SK-N-SH treated with all-trans-retinoic acid at 6 μM for 48 hours (cell line): Measurements from ENCODE around the gene TNS2.

Experiments
- ATAC-seq: fragments of 200-7000 bp; cut with Tn5 transposase; 3 replicates; pipeline ENCODE4 v1.9.1; 2020; ENCODE audit warnings: mild to moderate bottlenecking, moderate library complexity
- ARNTL ChIP-seq: fragments of 450-650 bp; formaldehyde crosslinking; IDR thresholded peaks from 2 replicates; pipeline ENCODE4 v1.5.0; 2020; ENCODE audit warnings: low read depth, mild to moderate bottlenecking, moderate library complexity, borderline replicate concordance
- BACH2 ChIP-seq: fragments of 250-450 bp; sonication (Bioruptor Pico); IDR thresholded peaks from 2 replicates; pipeline ENCODE4 v1.9.0; 2021; ENCODE audit warnings: mild to moderate bottlenecking, borderline replicate concordance
- CSDC2 ChIP-seq: fragments of 250-450 bp; sonication (Bioruptor Pico); IDR thresholded peaks from 2 replicates; pipeline ENCODE4 v1.5.0; 2020; ENCODE audit warnings: mild to moderate bottlenecking, moderate library complexity
- ESRRG ChIP-seq: fragments of 250-450 bp; sonication (Bioruptor Pico); IDR thresholded peaks from 2 replicates; pipeline ENCODE4 v1.6.1; 2021; ENCODE audit warnings: mild to moderate bottlenecking
- OSR1 ChIP-seq: fragments of 250-450 bp; sonication (Bioruptor Pico); IDR thresholded peaks from 2 replicates; pipeline ENCODE4 v1.8.0; 2022; ENCODE audit warnings: moderate library complexity, mild to moderate bottlenecking, inconsistent platforms
- PPARA ChIP-seq: fragments of 250-450 bp; sonication (Bioruptor Pico); IDR thresholded peaks from 2 replicates; pipeline ENCODE4 v1.5.0; 2020; ENCODE audit warnings: mild to moderate bottlenecking, borderline replicate concordance
- RARB ChIP-seq: fragments of 250-450 bp; sonication (Bioruptor Pico); IDR thresholded peaks from 2 replicates; pipeline ENCODE4 v1.8.0; 2021; ENCODE audit warnings: mild to moderate bottlenecking, moderate library complexity
- SNAI2 ChIP-seq: fragments of 250-450 bp; sonication (Bioruptor Pico); IDR thresholded peaks from 2 replicates; pipeline ENCODE4 v1.5.0; 2020; ENCODE audit warnings: mild to moderate bottlenecking, moderate library complexity
- TCF4 ChIP-seq: fragments of 250-450 bp; sonication (Bioruptor Pico); IDR thresholded peaks from 2 replicates; pipeline ENCODE4 v1.8.0; 2021; ENCODE audit warnings: mild to moderate bottlenecking, moderate library complexity, borderline replicate concordance
- TOX ChIP-seq: fragments of 250-450 bp; sonication (Bioruptor Pico); IDR thresholded peaks from 2 replicates; pipeline ENCODE4 v1.8.0; 2021; ENCODE audit warnings: mild to moderate bottlenecking, moderate library complexity, borderline replicate concordance
- ZC3H10 ChIP-seq: fragments of 250-450 bp; sonication (Bioruptor Pico); IDR thresholded peaks from 2 replicates; pipeline ENCODE4 v1.5.1; 2021; ENCODE audit warnings: mild to moderate bottlenecking, moderate library complexity
- ZFP3 ChIP-seq: fragments of 250-450 bp; sonication (Bioruptor Pico); IDR thresholded peaks from 2 replicates; pipeline ENCODE4 v1.5.0; 2020; ENCODE audit warnings: mild to moderate bottlenecking, moderate library complexity
- ZNF70 ChIP-seq: fragments of 450-650 bp; formaldehyde crosslinking; IDR thresholded peaks from 2 replicates; pipeline ENCODE4 v1.5.0; 2020; ENCODE audit warnings: mild to moderate bottlenecking, moderate library complexity
- ZNF8 ChIP-seq: fragments of 450-650 bp; formaldehyde crosslinking; IDR thresholded peaks from 2 replicates; pipeline ENCODE4 v1.5.0; 2020; ENCODE audit warnings: mild to moderate bottlenecking, moderate library complexity
- TF ChIP-seq, protein P1 (sequence below): fragments of 250-450 bp; sonication (Bioruptor Pico); IDR thresholded peaks from 2 replicates; pipeline ENCODE4 v1.8.0; 2021; ENCODE audit warnings: low read depth, mild to moderate bottlenecking, moderate library complexity, borderline replicate concordance
- TF ChIP-seq, protein P2 (sequence below): fragments of 250-450 bp; sonication (Bioruptor Pico); IDR thresholded peaks from 2 replicates; pipeline ENCODE4 v1.5.1; 2020; ENCODE audit warnings: low read depth, mild to moderate bottlenecking, moderate library complexity
- TF ChIP-seq, protein P3 (sequence below): fragments of 250-450 bp; sonication (Bioruptor Pico); IDR thresholded peaks from 2 replicates; pipeline ENCODE4 v1.8.0; 2020; ENCODE audit warnings: mild to moderate bottlenecking, moderate library complexity, borderline replicate concordance
- TF ChIP-seq, protein P4 (sequence below): fragments of 250-450 bp; sonication (Bioruptor Pico); IDR thresholded peaks from 2 replicates; pipeline ENCODE4 v1.5.1; 2021; ENCODE audit warnings: mild to moderate bottlenecking, moderate library complexity

Gene TNS2

DNA sequence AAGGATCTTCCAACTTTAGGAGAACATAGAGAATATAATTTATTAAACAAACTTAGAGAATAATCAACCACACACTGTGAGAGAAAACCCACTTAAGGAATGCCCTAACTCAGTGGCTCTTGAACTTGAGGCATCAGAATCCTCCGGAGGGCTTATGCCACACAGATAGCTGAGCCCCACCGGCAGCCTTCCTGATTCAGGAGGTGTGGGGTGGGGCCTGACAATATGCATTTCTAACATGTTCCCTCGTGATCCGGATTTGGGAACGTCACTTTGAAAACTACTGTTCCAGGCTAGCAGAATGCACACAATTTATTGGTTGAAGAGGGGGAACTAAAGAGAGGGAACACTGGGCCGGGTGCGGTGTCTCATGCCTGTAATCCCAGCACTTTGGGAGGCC lies 51.4 kb downstream of the TNS2 start:
- ATAC-seq: no peak

DNA sequence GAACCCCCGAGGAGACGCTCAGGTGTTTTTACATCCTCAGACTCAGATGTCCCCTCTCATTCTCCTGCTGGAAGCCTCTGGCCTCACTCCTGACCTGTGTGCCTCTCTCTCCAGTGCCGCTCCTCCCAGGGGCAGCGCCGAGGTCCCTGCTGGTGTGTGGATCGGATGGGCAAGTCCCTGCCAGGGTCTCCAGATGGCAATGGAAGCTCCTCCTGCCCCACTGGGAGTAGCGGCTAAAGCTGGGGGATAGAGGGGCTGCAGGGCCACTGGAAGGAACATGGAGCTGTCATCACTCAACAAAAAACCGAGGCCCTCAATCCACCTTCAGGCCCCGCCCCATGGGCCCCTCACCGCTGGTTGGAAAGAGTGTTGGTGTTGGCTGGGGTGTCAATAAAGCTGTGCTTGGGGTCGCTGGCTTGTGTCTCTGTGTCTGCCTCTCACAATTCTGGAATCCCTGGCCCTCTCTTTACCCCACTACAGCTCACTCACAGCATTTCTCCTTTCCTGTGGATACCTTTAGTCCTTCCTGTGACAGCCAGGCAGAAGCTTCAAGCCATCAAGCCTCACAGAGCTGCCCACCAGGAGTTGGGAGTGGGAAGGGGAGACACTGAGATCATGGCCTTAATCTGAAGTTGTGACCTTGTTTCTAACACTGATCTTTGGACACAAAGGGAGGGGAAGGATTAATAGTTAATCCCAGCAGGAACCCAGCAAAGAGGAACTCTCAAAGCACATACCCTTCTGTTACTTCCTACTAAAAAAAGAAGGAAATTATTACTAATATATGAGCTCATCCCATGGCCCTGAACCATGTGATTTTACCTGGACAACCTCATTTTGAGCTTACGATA lies 52.3 kb downstream of the TNS2 start:
- ATAC-seq: no peak
- no peak for TF ChIP-seq OSR1 (CRISPR knock-in tag)

More for the DNA sequence above, 51.4 kb downstream of the TNS2 start:
- no peak for TF ChIP-seq CSDC2
- TF ChIP-seq, protein P1, sequence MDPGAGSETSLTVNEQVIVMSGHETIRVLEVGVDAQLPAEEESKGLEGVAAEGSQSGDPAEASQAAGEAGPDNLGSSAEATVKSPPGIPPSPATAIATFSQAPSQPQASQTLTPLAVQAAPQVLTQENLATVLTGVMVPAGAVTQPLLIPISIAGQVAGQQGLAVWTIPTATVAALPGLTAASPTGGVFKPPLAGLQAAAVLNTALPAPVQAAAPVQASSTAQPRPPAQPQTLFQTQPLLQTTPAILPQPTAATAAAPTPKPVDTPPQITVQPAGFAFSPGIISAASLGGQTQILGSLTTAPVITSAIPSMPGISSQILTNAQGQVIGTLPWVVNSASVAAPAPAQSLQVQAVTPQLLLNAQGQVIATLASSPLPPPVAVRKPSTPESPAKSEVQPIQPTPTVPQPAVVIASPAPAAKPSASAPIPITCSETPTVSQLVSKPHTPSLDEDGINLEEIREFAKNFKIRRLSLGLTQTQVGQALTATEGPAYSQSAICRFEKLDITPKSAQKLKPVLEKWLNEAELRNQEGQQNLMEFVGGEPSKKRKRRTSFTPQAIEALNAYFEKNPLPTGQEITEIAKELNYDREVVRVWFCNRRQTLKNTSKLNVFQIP: no peak
- no peak for TF ChIP-seq ZNF8
- TF ChIP-seq, all 23 proteins: peak for 0

DNA sequence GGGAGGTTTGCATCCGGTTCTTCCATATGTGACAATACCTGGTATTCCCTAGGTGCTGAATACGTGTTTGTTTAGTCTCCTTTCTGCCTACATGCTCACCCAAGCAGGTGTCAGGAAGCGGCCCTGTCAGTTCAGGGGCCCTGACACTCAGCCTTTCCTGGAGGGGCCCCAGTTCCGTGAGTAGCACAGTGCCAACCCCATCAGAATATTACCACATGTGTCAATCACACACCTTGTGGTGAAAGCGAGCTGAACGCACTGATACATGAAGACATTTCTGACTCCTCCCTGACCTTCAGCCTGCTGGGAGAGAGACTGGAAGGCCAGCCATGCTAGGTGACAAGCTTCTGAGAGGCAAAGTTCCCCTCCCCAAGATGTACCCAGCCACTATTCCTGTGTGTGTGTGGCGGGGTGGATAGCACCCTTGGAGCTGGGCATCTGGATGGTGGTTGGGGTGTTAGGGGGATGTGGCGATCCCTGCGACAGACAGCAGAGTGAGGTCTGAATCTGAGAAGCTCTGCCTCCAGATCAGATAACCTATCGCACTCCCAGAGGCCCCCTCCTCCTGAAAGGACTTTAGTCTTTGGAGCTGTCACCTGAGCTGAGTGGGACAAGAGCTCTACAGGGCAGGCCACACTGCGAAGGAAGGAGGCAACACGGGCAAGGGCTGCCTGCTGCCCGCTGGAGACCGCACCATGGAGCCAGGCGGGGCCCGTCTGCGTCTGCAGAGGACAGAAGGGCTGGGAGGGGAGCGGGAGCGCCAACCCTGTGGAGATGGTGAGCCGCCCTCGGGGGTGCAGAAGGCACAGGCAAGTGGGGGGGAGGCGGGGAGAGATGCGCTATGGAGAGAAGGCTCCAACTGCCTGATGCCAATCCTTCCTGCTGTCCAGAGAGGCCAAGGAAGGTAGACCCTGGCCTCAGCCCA lies 53.3 kb downstream of the TNS2 start, which contains the start of gene SOAT2:
Gene SOAT2 (plus strand): TSS at position 604 of the 925 bp plus-strand sequence. CDS start 92 bp downstream, at position 696.
- TF ChIP-seq RARB (CRISPR knock-in tag): 0 out of 2 replicates have a peak, but pooled peaks have one; percentile 47
- TF ChIP-seq, protein P1: no peak
- ATAC-seq: no peak

DNA sequence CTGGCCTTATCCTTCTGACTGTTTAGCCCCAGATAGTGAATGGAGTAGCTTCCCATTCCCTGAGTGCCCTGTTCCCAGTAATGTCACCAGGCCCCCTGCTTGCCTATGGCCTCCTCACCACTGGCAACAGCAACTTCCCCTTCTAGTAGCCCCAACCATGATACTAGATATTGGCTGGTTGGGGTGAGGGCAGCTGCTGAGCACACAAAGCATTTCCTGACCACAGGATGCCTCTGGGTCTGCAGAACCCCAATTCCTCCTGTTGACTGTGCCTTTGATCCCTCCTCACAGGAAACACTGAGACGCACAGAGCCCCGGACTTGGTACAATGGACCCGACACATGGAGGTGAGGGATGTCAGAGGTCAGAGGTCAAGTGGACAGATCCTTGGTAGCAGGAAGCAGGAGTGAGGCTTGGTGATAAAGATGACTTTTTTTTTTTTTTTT lies 54.0 kb downstream of the TNS2 start:
- TF ChIP-seq RARB (CRISPR knock-in tag) (no peak), ARNTL (no peak), TOX (no peak), ZNF70 (CRISPR knock-in tag) (no peak), ZNF8 (no peak), ZFP3 (CRISPR knock-in tag) (no peak), ZC3H10 (CRISPR knock-in tag) (no peak), ESRRG (CRISPR knock-in tag) (no peak), BACH2 (CRISPR knock-in tag) (no peak), CSDC2 (no peak), OSR1 (CRISPR knock-in tag) (no peak), PPARA (CRISPR knock-in tag) (no peak), SNAI2 (CRISPR knock-in tag) (no peak), TCF4 (no peak)
- TF ChIP-seq, protein P2, sequence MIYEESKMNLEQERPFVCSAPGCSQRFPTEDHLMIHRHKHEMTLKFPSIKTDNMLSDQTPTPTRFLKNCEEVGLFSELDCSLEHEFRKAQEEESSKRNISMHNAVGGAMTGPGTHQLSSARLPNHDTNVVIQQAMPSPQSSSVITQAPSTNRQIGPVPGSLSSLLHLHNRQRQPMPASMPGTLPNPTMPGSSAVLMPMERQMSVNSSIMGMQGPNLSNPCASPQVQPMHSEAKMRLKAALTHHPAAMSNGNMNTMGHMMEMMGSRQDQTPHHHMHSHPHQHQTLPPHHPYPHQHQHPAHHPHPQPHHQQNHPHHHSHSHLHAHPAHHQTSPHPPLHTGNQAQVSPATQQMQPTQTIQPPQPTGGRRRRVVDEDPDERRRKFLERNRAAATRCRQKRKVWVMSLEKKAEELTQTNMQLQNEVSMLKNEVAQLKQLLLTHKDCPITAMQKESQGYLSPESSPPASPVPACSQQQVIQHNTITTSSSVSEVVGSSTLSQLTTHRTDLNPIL (CRISPR knock-in tag): no peak
- TF ChIP-seq, protein P3, sequence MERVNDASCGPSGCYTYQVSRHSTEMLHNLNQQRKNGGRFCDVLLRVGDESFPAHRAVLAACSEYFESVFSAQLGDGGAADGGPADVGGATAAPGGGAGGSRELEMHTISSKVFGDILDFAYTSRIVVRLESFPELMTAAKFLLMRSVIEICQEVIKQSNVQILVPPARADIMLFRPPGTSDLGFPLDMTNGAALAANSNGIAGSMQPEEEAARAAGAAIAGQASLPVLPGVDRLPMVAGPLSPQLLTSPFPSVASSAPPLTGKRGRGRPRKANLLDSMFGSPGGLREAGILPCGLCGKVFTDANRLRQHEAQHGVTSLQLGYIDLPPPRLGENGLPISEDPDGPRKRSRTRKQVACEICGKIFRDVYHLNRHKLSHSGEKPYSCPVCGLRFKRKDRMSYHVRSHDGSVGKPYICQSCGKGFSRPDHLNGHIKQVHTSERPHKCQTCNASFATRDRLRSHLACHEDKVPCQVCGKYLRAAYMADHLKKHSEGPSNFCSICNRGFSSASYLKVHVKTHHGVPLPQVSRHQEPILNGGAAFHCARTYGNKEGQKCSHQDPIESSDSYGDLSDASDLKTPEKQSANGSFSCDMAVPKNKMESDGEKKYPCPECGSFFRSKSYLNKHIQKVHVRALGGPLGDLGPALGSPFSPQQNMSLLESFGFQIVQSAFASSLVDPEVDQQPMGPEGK (CRISPR knock-in tag): no peak
- TF ChIP-seq, protein P4, sequence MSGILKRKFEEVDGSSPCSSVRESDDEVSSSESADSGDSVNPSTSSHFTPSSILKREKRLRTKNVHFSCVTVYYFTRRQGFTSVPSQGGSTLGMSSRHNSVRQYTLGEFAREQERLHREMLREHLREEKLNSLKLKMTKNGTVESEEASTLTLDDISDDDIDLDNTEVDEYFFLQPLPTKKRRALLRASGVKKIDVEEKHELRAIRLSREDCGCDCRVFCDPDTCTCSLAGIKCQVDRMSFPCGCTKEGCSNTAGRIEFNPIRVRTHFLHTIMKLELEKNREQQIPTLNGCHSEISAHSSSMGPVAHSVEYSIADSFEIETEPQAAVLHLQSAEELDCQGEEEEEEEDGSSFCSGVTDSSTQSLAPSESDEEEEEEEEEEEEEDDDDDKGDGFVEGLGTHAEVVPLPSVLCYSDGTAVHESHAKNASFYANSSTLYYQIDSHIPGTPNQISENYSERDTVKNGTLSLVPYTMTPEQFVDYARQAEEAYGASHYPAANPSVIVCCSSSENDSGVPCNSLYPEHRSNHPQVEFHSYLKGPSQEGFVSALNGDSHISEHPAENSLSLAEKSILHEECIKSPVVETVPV (CRISPR knock-in tag): no peak
- TF ChIP-seq, protein P1: no peak
- no peak for ATAC-seq
